Parathyroid adenoma (tissue), 2 donors: ENCODE results near the gene MYRFL.

Source experiments
- H2AFZ ChIP-seq: fragments of 300-600 bp; sonication (generic); one replicate; pipeline ENCODE4 v1.7.0; 2017; ENCODE audit warnings: antibody characterized with exemption, mild to moderate bottlenecking
- H3K27ac ChIP-seq: fragments of 300-600 bp; sonication (generic); one replicate; pipeline ENCODE4 v1.7.0; 2017
- H3K27me3 ChIP-seq: fragments of 300-600 bp; sonication (generic); one replicate; pipeline ENCODE4 v1.7.0; 2017; ENCODE audit warnings: low read length; ENCODE audit not compliant: control insufficient read depth, insufficient read depth
- H3K36me3 ChIP-seq: fragments of 300-600 bp; sonication (generic); one replicate; pipeline ENCODE4 v1.7.0; 2017; ENCODE audit warnings: low read length; ENCODE audit not compliant: control insufficient read depth, insufficient read depth
- H3K4me1 ChIP-seq: fragments of 300-600 bp; sonication (generic); one replicate; pipeline ENCODE4 v1.7.0; 2017; ENCODE audit warnings: control low read depth
- H3K4me2 ChIP-seq: fragments of 300-600 bp; sonication (generic); one replicate; pipeline ENCODE4 v1.7.0; 2017; ENCODE audit warnings: low read length
- H3K4me3 ChIP-seq: fragments of 300-600 bp; sonication (generic); one replicate; pipeline ENCODE4 v1.7.0; 2017; ENCODE audit warnings: low read depth, low read length
- H3K79me2 ChIP-seq: fragments of 300-600 bp; sonication (generic); one replicate; pipeline ENCODE4 v1.7.0; 2017; ENCODE audit warnings: control low read depth
- H3K9ac ChIP-seq: fragments of 300-600 bp; sonication (generic); one replicate; pipeline ENCODE4 v1.7.0; 2017; ENCODE audit warnings: mild to moderate bottlenecking
- H3K9me3 ChIP-seq: fragments of 300-600 bp; sonication (generic); one replicate; pipeline ENCODE4 v1.7.0; 2017; ENCODE audit warnings: low read length; ENCODE audit not compliant: control insufficient read depth
- TF ChIP-seq, protein P1 (sequence below): fragments of 300-600 bp; sonication (generic); IDR thresholded peaks from one replicate; pipeline ENCODE4 v1.7.0; 2017; ENCODE audit warnings: antibody characterized with exemption, mild to moderate bottlenecking
- donor health status: primary hyperparathyroidism.

MYRFL gene

DNA sequence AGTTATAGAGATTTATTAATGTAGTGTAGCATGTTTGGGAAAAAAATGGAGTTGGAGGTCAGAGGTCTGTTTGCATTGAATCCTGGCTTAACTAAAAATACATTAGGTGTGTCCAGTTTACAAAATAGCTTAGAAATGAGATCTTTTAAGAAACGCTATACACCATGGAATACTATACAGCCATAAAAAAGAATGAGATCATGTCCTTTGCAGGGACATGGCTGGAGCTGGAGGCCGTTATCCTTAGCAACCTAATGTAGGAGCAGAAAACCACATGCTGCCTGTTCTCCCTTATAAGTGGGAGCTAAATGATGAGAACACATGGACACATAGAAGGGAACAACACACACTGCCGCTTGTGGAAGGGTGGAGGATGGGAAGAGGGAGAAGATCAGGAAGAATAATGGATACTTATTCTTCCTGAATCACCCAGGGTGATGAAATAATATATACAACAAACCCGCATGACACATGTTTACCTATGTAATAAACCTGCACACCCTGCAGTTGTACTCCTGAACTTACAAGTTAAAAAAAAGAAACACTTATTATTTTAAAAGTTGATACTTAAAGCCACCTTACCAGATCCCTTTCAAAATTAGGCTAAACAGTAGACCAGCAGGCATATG is 14.0 kb upstream of the MYRFL start:
- H3K36me3 ChIP-seq, result no peaks in the 10 kb centered on the region
- TF ChIP-seq, protein P1, sequence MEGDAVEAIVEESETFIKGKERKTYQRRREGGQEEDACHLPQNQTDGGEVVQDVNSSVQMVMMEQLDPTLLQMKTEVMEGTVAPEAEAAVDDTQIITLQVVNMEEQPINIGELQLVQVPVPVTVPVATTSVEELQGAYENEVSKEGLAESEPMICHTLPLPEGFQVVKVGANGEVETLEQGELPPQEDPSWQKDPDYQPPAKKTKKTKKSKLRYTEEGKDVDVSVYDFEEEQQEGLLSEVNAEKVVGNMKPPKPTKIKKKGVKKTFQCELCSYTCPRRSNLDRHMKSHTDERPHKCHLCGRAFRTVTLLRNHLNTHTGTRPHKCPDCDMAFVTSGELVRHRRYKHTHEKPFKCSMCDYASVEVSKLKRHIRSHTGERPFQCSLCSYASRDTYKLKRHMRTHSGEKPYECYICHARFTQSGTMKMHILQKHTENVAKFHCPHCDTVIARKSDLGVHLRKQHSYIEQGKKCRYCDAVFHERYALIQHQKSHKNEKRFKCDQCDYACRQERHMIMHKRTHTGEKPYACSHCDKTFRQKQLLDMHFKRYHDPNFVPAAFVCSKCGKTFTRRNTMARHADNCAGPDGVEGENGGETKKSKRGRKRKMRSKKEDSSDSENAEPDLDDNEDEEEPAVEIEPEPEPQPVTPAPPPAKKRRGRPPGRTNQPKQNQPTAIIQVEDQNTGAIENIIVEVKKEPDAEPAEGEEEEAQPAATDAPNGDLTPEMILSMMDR, result no peak
- no peaks in the 10 kb centered on the region for H3K27me3 ChIP-seq
- no peaks in the 10 kb centered on the region for H3K79me2 ChIP-seq
- H3K27ac ChIP-seq, result no peak overlapping the region
- H3K4me3 ChIP-seq, result no peak overlapping the region
- no peak overlapping the region for H3K4me2 ChIP-seq
- H2AFZ ChIP-seq, result no peak overlapping the region
- H3K9me3 ChIP-seq, result no peaks in the 10 kb centered on the region
- no peaks in the 10 kb centered on the region for H3K4me1 ChIP-seq
- H3K9ac ChIP-seq, result no peak overlapping the region

DNA sequence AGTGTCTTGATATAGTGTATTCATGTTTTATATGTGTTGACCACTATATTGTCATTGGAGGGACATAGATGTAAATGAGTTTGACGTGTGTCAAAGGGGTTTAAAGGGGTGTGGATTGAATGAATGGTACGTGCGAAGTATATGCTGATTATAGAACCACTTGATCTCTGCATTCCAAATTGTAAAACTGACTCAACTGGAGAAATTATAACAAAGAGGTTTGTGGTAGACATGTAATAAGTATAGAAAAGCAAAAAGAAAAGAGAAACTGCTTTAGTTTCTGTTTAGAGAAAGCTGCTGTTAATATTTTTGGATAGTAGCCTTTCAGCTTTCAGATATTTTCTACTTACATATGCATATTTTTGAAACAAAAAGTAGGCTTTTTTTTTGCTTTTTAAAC is 8.9 kb upstream of the MYRFL start:
- no peak overlapping the region for H2AFZ ChIP-seq
- H3K4me2 ChIP-seq, result no peak overlapping the region
- no peak overlapping the region for H3K4me3 ChIP-seq
- H3K9ac ChIP-seq, result no peak overlapping the region
- no peaks in the 10 kb centered on the region for H3K79me2 ChIP-seq
- no peaks in the 10 kb centered on the region for H3K4me1 ChIP-seq
- H3K36me3 ChIP-seq, result no peaks in the 10 kb centered on the region
- TF ChIP-seq, protein P1, result no peak
- no peak overlapping the region for H3K27ac ChIP-seq
- H3K27me3 ChIP-seq, result no peaks in the 10 kb centered on the region
- H3K9me3 ChIP-seq, result no peaks in the 10 kb centered on the region

DNA sequence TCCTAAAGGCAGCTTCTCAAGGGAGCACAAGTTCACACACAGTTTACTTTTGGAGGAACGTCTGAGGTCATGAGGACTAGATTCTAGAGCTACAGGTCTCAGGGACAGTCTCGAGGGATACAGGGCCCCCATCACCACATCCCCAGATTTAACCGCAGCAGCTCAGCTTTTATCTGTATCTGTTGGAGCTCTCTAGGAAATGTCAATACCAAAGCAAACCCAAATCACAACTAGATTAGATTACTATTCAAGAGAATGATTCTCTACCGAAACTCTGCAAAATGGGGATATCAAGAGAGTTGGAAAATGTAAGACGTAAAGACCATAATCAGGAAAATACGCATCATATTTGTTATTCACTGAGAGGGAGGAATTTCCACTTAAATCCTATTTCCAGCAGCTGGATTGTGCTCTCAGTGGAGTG is 4.0 kb upstream of the MYRFL start:
- Histone ChIP-seq H3K4me2 (no peak overlapping the region), H3K27me3 (no peaks in the 10 kb centered on the region), H3K9me3 (no peaks in the 10 kb centered on the region), H2AFZ (no peak overlapping the region), H3K79me2 (no peaks in the 10 kb centered on the region), H3K4me1 (no peaks in the 10 kb centered on the region), H3K36me3 (no peaks in the 10 kb centered on the region), H3K9ac (no peak overlapping the region), H3K27ac (no peak overlapping the region), H3K4me3 (no peak overlapping the region)
- TF ChIP-seq, protein P1, result no peak

DNA sequence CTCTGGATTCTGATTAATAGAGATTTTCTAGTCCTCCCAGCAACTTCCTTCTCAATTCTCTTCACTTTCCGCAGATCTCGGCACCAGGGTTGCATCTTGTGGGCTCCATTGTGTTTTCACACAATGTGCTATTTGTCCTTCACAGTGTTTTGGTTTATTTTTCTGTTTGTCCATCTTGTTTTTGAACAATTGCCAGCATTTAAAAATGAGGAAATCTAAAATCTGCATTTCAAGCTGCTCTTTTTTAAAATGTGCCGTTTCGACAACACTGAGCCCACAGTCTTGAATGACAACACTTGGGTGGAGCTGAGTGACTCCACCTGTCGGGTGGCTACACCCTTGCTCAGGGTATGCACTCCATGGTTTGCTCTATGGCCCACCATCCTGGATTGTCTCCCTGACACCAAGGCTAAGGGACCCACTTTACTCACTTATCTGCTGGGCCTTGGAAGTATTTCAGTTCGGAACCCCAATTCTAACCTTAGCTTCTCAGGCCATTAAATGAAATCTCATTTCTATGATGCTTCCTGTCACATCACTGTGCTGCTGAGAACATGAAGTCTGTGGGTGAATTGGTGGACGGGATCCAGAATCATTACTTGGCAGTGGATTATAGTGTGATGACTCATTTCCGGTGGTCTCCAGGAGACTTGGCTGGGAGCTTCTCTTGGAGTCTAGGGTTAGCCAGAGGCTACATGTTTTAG is 3.4 kb upstream of the MYRFL start:
- no peaks in the 10 kb centered on the region for H3K79me2 ChIP-seq
- H3K4me3 ChIP-seq, result no peak overlapping the region
- no peak overlapping the region for H3K9ac ChIP-seq
- TF ChIP-seq, protein P1, result no peak
- H2AFZ ChIP-seq, result no peak overlapping the region
- H3K27me3 ChIP-seq, result no peaks in the 10 kb centered on the region
- no peak overlapping the region for H3K27ac ChIP-seq
- no peak overlapping the region for H3K4me2 ChIP-seq
- H3K36me3 ChIP-seq, result no peaks in the 10 kb centered on the region
- H3K9me3 ChIP-seq, result no peaks in the 10 kb centered on the region
- no peaks in the 10 kb centered on the region for H3K4me1 ChIP-seq
